GM12801 (cell line): ENCODE results near the gene CCNF.

Experiments
- TF ChIP-seq, protein P1 (sequence below): IDR thresholded peaks from one replicate; pipeline ENCODE4 v1.5.1; 2011; ENCODE audit warnings: control low read depth; ENCODE audit not compliant: insufficient read length; ENCODE audit errors: extremely low read depth

CCNF gene

DNA sequence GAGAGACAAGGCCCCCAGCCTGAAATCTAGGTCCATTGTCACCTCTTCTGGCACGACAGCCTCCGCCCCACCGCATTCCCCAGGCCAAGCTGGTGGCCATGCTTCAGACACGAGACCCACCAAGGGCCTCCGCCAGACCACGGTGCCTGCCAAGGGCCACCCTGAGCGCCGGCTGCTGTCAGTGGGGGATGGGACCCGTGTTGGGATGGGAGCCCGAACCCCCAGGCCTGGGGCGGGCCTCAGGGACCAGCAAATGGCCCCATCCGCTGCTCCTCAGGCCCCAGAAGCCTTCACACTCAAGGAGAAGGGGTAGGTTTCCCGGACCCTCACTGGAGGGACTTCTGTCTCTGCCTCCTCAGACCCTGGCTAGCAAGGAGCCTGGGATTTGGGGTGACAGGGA is 31.7 kb downstream of the CCNF start:
- TF ChIP-seq, protein P1, sequence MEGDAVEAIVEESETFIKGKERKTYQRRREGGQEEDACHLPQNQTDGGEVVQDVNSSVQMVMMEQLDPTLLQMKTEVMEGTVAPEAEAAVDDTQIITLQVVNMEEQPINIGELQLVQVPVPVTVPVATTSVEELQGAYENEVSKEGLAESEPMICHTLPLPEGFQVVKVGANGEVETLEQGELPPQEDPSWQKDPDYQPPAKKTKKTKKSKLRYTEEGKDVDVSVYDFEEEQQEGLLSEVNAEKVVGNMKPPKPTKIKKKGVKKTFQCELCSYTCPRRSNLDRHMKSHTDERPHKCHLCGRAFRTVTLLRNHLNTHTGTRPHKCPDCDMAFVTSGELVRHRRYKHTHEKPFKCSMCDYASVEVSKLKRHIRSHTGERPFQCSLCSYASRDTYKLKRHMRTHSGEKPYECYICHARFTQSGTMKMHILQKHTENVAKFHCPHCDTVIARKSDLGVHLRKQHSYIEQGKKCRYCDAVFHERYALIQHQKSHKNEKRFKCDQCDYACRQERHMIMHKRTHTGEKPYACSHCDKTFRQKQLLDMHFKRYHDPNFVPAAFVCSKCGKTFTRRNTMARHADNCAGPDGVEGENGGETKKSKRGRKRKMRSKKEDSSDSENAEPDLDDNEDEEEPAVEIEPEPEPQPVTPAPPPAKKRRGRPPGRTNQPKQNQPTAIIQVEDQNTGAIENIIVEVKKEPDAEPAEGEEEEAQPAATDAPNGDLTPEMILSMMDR: no peak

DNA sequence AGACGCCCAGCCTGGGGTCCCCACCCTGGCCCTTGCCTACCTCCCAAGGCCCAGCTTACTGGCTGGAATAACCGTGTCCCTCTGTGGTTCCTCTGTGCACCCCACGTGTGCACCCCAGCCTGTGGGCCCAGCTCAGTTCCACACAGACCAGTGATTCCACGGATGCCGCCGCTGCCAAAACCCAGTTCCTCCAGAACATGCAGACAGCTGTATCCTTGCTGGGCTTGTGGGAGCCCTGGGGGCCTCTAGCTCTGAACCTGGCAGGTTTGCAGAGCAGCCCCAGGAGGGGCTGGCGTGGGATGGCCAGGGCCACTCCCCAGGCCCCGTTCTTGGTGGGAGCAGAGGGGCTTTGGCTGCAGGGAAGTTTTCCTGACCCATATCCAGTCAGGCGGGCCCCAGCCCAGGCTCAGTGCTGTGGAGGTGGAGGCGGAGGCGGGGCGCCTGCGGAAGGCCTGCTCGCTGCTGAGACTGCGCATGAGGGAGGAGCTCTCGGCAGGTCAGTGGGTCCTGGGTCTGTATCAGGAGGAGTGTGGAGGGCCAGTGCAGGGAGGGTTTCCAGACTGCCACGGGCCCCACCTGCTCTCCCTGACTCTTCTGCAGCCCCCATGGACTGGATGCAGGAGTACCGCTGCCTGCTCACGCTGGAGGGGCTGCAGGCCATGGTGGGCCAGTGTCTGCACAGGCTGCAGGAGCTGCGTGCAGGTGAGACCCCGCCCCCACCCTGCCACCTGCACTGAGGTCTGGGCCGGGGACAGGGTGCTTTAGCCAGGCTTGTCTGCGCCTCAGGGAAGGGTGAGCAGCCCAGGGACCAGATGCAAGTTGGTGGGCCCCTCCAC is 33.0 kb downstream of the CCNF start:
- TF ChIP-seq, protein P1: no peak

DNA sequence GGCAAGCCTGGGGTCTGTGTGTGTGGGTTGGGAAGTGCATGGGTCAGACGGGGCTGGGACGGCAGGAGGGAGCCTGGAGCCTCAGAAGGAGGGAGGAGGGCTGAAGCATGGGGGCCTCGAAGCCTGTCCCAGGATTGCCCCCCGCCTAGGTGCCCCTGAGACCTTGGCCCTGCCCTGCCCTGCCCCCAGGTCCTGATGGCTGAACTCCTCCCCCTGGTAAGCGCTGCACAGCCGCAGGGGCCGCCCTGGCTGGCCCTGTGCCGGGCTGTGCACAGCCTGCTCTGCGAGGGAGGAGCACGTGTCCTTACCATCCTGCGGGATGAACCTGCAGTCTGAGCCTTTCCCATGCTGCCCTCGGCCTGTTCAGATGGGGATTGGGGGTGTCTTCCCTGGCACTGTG is 35.1 kb downstream of the CCNF start:
- TF ChIP-seq, protein P1: no peak

DNA sequence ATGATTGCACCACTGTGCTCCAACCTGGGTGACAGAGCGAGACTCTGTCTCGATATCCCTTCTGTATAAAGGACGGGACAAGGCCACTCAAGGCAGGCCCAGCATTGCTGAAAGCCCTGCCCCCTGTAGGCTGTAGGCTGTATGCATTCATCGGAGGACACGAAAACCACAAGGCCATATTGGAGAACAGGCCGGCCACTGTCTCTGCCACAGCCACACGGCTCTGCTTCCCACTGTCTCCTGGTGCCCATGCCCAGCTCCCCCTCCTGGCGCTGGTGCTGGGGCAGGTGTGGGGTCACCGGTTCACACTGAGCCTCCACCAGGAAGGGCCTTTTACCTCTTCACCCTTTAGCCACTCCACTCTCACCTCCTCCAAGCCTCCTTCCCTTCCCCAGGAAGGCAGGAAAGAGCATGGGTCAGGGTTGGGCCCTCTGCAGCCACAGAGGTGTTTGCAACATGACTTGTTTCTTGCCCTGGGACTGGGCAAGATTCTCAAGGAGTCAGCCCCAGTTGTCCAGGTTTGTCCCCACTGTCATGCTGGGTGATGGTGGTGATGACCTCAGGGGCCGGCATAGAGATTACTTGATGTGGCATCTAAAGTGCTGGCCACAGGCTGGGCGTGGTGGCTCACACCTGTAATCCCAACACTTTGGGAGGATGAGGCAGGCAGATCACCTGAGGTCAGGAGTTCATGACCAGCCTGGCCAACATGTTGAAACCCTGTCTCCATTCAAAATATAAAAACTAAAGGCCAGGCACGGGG is 36.6 kb downstream of the CCNF start:
- TF ChIP-seq, protein P1: no peak

DNA sequence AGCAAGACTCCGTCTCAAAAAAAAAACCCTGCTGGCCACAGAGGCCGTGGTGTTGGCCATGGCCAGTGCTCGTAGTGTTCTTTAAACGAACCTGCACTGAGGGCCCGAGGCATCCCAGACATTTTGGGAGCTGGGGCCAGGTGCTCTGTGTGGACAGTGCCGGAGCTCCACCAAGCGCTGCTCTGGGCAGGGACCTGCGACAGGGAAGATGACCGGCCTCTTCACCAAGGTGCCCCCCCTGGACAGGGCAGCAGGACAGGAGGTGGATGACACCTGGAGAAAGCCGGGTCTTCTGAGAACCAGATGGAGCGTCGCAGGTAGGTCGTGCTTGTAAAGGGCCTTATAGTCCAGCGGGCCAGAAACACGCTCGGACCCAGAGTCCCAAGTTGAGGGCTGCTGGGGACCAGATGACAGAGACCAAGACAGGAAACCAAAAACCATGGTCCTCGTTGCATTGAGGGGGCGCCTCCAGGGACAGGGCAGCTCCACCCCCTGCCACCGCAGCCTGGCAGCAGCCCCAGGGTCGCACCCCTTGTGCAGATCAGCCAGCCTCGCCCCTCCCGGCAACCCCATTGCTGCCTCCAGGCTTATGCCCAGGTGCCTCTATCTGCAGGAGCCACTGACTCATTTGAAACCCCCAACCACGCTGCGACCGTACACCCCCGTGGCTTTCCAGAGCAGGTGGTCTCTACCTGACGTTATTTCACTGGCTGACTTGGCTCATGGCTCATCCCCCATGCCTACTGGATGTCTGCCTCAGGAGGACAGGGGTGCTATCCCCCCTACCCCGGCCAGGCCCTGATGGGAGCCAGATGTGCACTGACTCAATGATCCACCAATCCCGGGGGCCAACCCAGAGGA is 37.6 kb downstream of the CCNF start:
- TF ChIP-seq, protein P1: no peak

GRCh38 chr16:2467528-2468232 is 38.4 kb downstream of the CCNF start:
- TF ChIP-seq, protein P1: no peak
